ENCODE data around the gene EPB41L1.
"Not testable (repeated sequence)": the region's sequence is repeated elsewhere in the genome, so short reads cannot be mapped to it uniquely, and the experiment has no call there.

The EPB41L1 gene

GRCh38 chr20:36126836-36127527, 27.6 kb upstream of the EPB41L1 start:
- no peak for DNase-seq (ENCODE audit: low spot score)

GRCh38 chr20:36128463-36129159, 25.9 kb upstream of the EPB41L1 start:
- DNase-seq (ENCODE audit: low spot score), result peak; percentile 12

GRCh38 chr20:36129160-36129543, 25.4 kb upstream of the EPB41L1 start:
- no peak for DNase-seq (ENCODE audit: low spot score)

- no peak for DNase-seq (ENCODE audit: low spot score)
Measured at GRCh38 chr20:36130390-36130789, 24.1 kb upstream of the EPB41L1 start.

- DNase-seq (ENCODE audit: low spot score), result no peak
Measured at GRCh38 chr20:36132802-36133211, 21.7 kb upstream of the EPB41L1 start.

- DNase-seq (ENCODE audit: low spot score), result no peak
Measured at GRCh38 chr20:36133821-36134220, 20.7 kb upstream of the EPB41L1 start.

- no peak for DNase-seq (ENCODE audit: low spot score)
Measured at GRCh38 chr20:36135159-36135558, 19.4 kb upstream of the EPB41L1 start.

- no peak for DNase-seq (ENCODE audit: low spot score)
Measured at GRCh38 chr20:36135821-36136220, 18.7 kb upstream of the EPB41L1 start.

GRCh38 chr20:36137313-36137712, 17.2 kb upstream of the EPB41L1 start:
- DNase-seq (ENCODE audit: low spot score), result not testable (repeated sequence)

- DNase-seq (ENCODE audit: low spot score), result no peak
Measured at GRCh38 chr20:36141310-36141709, 13.2 kb upstream of the EPB41L1 start.

GRCh38 chr20:36144336-36144735, 10.2 kb upstream of the EPB41L1 start:
- DNase-seq (ENCODE audit: low spot score), result no peak

- DNase-seq (ENCODE audit: low spot score), result no peak
Measured at GRCh38 chr20:36145877-36146707, 8.4 kb upstream of the EPB41L1 start.

- DNase-seq (ENCODE audit: low spot score), result no peak
Measured at GRCh38 chr20:36147690-36148089, 6.8 kb upstream of the EPB41L1 start.

GRCh38 chr20:36148439-36148838, 6.1 kb upstream of the EPB41L1 start:
- DNase-seq (ENCODE audit: low spot score), result no peak

- no peak for DNase-seq (ENCODE audit: low spot score)
Measured at GRCh38 chr20:36149012-36149411, 5.5 kb upstream of the EPB41L1 start.

- no peak for DNase-seq (ENCODE audit: low spot score)
Measured at GRCh38 chr20:36149469-36149868, 5.1 kb upstream of the EPB41L1 start.

GRCh38 chr20:36150489-36150846, 4.1 kb upstream of the EPB41L1 start:
- no peak for DNase-seq (ENCODE audit: low spot score)

GRCh38 chr20:36150847-36151539, 3.5 kb upstream of the EPB41L1 start:
- no peak for DNase-seq (ENCODE audit: low spot score)

GRCh38 chr20:36152261-36152660, 2.3 kb upstream of the EPB41L1 start:
- DNase-seq (ENCODE audit: low spot score), result no peak

GRCh38 chr20:36153204-36153603, 1.3 kb upstream of the EPB41L1 start:
- DNase-seq (ENCODE audit: low spot score), result no peak

GRCh38 chr20:36153736-36154699, 522 bp upstream of the EPB41L1 start:
- DNase-seq (ENCODE audit: low spot score), result peak; percentile 38

All from LoVo (cell line).